Measurements from ENCODE around the gene TTLL9. TPM values are rescaled to one million over a fixed set of nuclear protein-coding genes. Genes with fewer than 3 reads are reported as not detected.

The TTLL9 gene
- total and polyA plus RNA-seq, 2 of the 13 experiments (the other 11 are each of a cell fraction or from before 2014, with no cell fraction given) = not detected

DNA sequence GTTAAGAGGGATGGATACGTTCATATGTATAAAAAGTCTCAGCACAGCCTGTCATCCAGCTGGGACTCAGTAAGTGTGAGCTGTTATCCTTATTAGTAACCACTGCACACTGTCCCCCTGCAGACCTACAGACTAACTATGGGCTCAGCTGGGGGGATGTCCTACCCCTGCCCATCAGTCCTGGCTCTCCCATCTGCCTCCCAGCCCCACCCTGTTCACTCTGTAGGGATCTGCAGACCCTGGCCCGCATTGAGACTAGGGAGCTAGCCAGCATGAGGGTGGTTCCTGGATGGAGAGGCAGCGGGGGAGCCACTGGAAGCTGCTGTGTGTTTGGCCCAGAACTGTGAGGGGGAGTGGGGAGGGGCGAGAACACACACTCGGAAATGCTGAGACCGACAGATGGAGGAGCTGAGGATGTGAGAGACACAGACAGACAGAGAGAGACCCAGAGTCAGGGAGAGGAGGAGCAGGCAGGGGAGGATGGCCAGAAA is 114.6 kb downstream of the TTLL9 start:
- Histone ChIP-seq H3K27me3 (ENCODE audit: control insufficient read depth in 1 of 2, insufficient read depth in 2 of 2, low read length in 2 of 2) (peaks cover 0 to 17% of the 10 kb centered on the region in 2 experiments; a peak in 3 of 5 replicates), H3K27ac (ENCODE audit: extremely low read length, insufficient read depth, low read length) (no peak overlapping the region), H3K4me3 (replicated peaks in 1 of 3; ENCODE audit: insufficient read depth in 1 of 3, low read depth in 2 of 3, low read length in 3 of 3) (no peak overlapping the region), H4K20me1 (ENCODE audit: insufficient read depth, low read length) (no peaks in the 10 kb centered on the region), H3K9me3 (ENCODE audit: low read length) (no peaks in the 10 kb centered on the region), H2AFZ (ENCODE audit: low read length) (no peak overlapping the region), H3K4me1 (ENCODE audit: insufficient read depth, low read length) (no peaks in the 10 kb centered on the region), H3K79me2 (ENCODE audit: insufficient read depth, low read length) (no peaks in the 10 kb centered on the region), H3K4me2 (ENCODE audit: low read depth, low read length) (no peak overlapping the region), H3K36me3 (replicated peaks in 1 of 2; ENCODE audit: control insufficient read depth in 1 of 2, insufficient read depth in 2 of 2, low read length in 2 of 2) (no peaks in the 10 kb centered on the region), H3K9ac (ENCODE audit: insufficient read depth, low read depth, low read length) (no peak overlapping the region)
- ATAC-seq (no peak), FAIRE-seq (no peak), DNase-seq (ENCODE audit: low spot score) (no peak)
- BruUV-seq (replicated peaks) = no TSS peak
- intact Hi-C loops (cut with micrococcal nuclease; ENCODE audit: unreplicated experiment) = no loop called here
- WGBS (ENCODE audit: low lambda C conversion rate) = 2% methylated on average over 6 of the region's 6 CpGs
- no peak for TF ChIP-seq POGZ (CRISPR knock-in tag; IDR thresholded peaks at IDR 0.05)
- TF ChIP-seq SIX4 (CRISPR knock-in tag; IDR thresholded peaks at IDR 0.05) = no peak
- no peak for TF ChIP-seq TARDBP (CRISPR knock-in tag; IDR thresholded peaks at IDR 0.05)
- TF ChIP-seq, protein P1, sequence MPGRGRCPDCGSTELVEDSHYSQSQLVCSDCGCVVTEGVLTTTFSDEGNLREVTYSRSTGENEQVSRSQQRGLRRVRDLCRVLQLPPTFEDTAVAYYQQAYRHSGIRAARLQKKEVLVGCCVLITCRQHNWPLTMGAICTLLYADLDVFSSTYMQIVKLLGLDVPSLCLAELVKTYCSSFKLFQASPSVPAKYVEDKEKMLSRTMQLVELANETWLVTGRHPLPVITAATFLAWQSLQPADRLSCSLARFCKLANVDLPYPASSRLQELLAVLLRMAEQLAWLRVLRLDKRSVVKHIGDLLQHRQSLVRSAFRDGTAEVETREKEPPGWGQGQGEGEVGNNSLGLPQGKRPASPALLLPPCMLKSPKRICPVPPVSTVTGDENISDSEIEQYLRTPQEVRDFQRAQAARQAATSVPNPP (CRISPR knock-in tag; IDR thresholded peaks at IDR 0.05) = no peak
- TF ChIP-seq, protein P2, sequence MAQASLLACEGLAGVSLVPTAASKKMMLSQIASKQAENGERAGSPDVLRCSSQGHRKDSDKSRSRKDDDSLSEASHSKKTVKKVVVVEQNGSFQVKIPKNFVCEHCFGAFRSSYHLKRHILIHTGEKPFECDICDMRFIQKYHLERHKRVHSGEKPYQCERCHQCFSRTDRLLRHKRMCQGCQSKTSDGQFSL (CRISPR knock-in tag; IDR thresholded peaks at IDR 0.05) = no peak
- TF ChIP-seq KLF11 (CRISPR knock-in tag; IDR thresholded peaks at IDR 0.05) = no peak
- TF ChIP-seq ZNF766 (CRISPR knock-in tag; IDR thresholded peaks at IDR 0.05; ENCODE audit: borderline replicate concordance) = no peak
- TF ChIP-seq, protein P3, sequence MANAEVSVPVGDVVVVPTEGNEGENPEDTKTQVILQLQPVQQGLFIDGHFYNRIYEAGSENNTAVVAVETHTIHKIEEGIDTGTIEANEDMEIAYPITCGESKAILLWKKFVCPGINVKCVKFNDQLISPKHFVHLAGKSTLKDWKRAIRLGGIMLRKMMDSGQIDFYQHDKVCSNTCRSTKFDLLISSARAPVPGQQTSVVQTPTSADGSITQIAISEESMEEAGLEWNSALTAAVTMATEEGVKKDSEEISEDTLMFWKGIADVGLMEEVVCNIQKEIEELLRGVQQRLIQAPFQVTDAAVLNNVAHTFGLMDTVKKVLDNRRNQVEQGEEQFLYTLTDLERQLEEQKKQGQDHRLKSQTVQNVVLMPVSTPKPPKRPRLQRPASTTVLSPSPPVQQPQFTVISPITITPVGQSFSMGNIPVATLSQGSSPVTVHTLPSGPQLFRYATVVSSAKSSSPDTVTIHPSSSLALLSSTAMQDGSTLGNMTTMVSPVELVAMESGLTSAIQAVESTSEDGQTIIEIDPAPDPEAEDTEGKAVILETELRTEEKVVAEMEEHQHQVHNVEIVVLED (CRISPR knock-in tag; IDR thresholded peaks at IDR 0.05; ENCODE audit: borderline replicate concordance) = no peak
- TF ChIP-seq, protein P4, sequence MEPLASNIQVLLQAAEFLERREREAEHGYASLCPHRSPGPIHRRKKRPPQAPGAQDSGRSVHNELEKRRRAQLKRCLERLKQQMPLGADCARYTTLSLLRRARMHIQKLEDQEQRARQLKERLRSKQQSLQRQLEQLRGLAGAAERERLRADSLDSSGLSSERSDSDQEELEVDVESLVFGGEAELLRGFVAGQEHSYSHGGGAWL (CRISPR knock-in tag; IDR thresholded peaks at IDR 0.05) = no peak
- TF ChIP-seq ZBTB42 (CRISPR knock-in tag; IDR thresholded peaks at IDR 0.05) = no peak
- no peak for TF ChIP-seq ZBTB21 (CRISPR knock-in tag; IDR thresholded peaks at IDR 0.05)
- no peak for TF ChIP-seq FOSL1 (CRISPR knock-in tag; IDR thresholded peaks at IDR 0.05; ENCODE audit: borderline replicate concordance)
- ChIA-PET CTCF (ENCODE audit: low intra/inter-chr PET ratio, low total read pairs) (no interaction called here), POLR2A (no interaction called here)
- in situ Hi-C loops (cut with HindIII; ENCODE audit: extremely low pct_ligation_motif_present, low pct_unique_long_range_greater_than_20kb) = no loop called here

Measured in HepG2 (cell line).